ENCODE measurements around the gene ADM5.

Gene ADM5

DNA sequence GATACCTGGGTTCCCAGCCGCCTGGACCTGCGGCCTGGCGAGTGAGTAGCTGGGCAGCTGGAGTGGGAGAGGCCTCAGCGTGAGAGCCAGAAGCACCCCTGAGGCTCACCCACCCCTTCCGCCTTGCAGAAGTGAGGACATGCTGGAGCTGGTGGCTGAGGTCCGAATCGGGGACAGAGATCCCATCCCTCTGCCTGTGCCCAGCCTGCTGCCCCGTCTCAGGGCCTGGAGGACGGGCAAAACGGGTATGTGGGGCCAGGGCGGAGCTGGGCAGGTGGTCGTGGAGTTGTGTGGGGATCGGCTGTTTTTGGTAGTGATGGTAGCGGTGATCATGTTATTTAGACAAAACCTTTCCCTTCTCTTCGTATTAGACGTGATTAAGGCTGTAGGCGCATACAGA, 42.8 kb upstream of the ADM5 start:
- Histone ChIP-seq H3K23ac (ENCODE audit: low read length in 2 of 2) (no peak overlapping the region), H3K27ac (ENCODE audit: low read length, poor library complexity, severe bottlenecking) (no peak overlapping the region), H3K4me3 (ENCODE audit: insufficient read depth in 1 of 2, low read depth in 1 of 2, low read length in 2 of 2) (no peak overlapping the region), H2BK15ac (ENCODE audit: low read depth, poor library complexity, severe bottlenecking) (no peak overlapping the region), H3K18ac (ENCODE audit: low read depth in 1 of 2, low read length in 2 of 2) (no peak overlapping the region), H2AK5ac (ENCODE audit: low read length, severe bottlenecking) (no peak overlapping the region), H4K91ac (ENCODE audit: low read length) (no peak overlapping the region), H3K14ac (ENCODE audit: low read length in 2 of 2) (no peak overlapping the region), H3K4me1 (ENCODE audit: control insufficient read depth, insufficient read depth, low read depth, low read length) (peaks cover 18% of the 10 kb centered on the region), H3K27me3 (ENCODE audit: control insufficient read depth in 1 of 2, insufficient read depth in 1 of 2, low read length in 2 of 2) (no peaks in the 10 kb centered on the region), H2AFZ (ENCODE audit: low read depth, low read length) (no peak overlapping the region), H2BK120ac (ENCODE audit: low read depth, low read length) (no peak overlapping the region), H2BK5ac (ENCODE audit: low read depth, low read length, poor library complexity, severe bottlenecking) (no peak overlapping the region), H3K4ac (ENCODE audit: low read depth in 1 of 2, low read length in 2 of 2) (no peak overlapping the region), H3K4me2 (ENCODE audit: low read length, poor library complexity, severe bottlenecking) (no peak overlapping the region), H3K79me1 (replicated peaks; ENCODE audit: low read length, poor library complexity, severe bottlenecking) (peaks cover 17% of the 10 kb centered on the region), H2BK12ac (ENCODE audit: low read length in 2 of 2) (no peak overlapping the region), H3K36me3 (ENCODE audit: control insufficient read depth in 1 of 2, insufficient read depth in 2 of 2, low read depth in 1 of 2, low read length in 2 of 2) (peaks cover 52 to 61% of the 10 kb centered on the region in 2 experiments), H3K9ac (ENCODE audit: low read length) (no peak overlapping the region), H3K9me3 (ENCODE audit: control insufficient read depth, low read length) (no peaks in the 10 kb centered on the region), H4K8ac (ENCODE audit: low read length) (no peak overlapping the region)
- WGBS = 97% methylated on average over 17 of the region's 17 CpGs
- DNase-seq = no peak

DNA sequence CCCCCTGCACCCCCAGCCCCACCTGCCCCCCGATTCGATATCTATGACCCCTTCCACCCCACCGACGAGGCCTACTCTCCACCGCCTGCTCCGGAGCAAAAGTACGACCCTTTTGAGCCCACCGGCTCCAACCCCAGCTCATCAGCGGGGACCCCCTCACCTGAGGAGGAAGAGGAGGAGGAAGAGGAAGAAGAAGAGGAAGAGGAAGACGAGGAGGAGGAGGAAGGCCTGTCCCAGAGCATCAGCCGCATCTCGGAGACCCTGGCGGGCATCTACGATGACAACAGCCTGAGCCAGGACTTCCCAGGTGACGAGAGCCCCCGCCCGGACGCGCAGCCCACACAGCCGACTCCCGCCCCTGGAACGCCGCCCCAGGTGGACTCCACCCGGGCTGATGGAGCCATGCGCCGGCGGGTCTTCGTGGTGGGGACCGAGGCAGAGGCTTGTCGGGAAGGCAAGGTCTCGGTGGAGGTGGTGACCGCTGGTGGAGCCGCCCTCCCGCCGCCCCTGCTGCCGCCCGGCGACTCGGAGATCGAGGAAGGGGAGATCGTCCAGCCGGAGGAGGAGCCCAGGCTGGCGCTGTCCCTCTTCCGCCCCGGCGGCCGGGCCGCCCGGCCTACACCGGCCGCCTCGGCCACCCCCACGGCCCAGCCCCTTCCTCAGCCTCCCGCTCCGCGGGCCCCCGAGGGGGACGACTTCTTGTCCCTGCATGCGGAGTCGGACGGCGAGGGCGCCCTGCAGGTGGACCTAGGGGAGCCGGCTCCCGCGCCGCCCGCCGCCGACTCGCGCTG, 38.2 kb upstream of the ADM5 start:
- no peaks in the 10 kb centered on the region for H3K27me3 ChIP-seq (ENCODE audit: control insufficient read depth in 1 of 2, insufficient read depth in 1 of 2, low read length in 2 of 2)
- no peak overlapping the region for H2AFZ ChIP-seq (ENCODE audit: low read depth, low read length)
- no peak overlapping the region for H3K18ac ChIP-seq (ENCODE audit: low read depth in 1 of 2, low read length in 2 of 2)
- H2AK5ac ChIP-seq (ENCODE audit: low read length, severe bottlenecking) = no peak overlapping the region
- H2BK15ac ChIP-seq (ENCODE audit: low read depth, poor library complexity, severe bottlenecking) = no peak overlapping the region
- no peak for DNase-seq
- H3K4me1 ChIP-seq (ENCODE audit: control insufficient read depth, insufficient read depth, low read depth, low read length) = peaks cover 4% of the 10 kb centered on the region
- H4K91ac ChIP-seq (ENCODE audit: low read length) = no peak overlapping the region
- H2BK120ac ChIP-seq (ENCODE audit: low read depth, low read length) = no peak overlapping the region
- H3K4me2 ChIP-seq (ENCODE audit: low read length, poor library complexity, severe bottlenecking) = no peak overlapping the region
- H3K27ac ChIP-seq (ENCODE audit: low read length, poor library complexity, severe bottlenecking) = no peak overlapping the region
- no peak overlapping the region for H3K4me3 ChIP-seq (ENCODE audit: insufficient read depth in 1 of 2, low read depth in 1 of 2, low read length in 2 of 2)
- no peaks in the 10 kb centered on the region for H3K9me3 ChIP-seq (ENCODE audit: control insufficient read depth, low read length)
- 98% methylated on average over 49 of the region's 72 CpGs for WGBS
- no peak overlapping the region for H2BK5ac ChIP-seq (ENCODE audit: low read depth, low read length, poor library complexity, severe bottlenecking)
- H2BK12ac ChIP-seq (ENCODE audit: low read length in 2 of 2) = no peak overlapping the region
- no peak overlapping the region for H3K9ac ChIP-seq (ENCODE audit: low read length)
- no peak overlapping the region for H3K14ac ChIP-seq (ENCODE audit: low read length in 2 of 2)
- no peak overlapping the region for H4K8ac ChIP-seq (ENCODE audit: low read length)
- no peak overlapping the region for H3K23ac ChIP-seq (ENCODE audit: low read length in 2 of 2)
- H3K4ac ChIP-seq (ENCODE audit: low read depth in 1 of 2, low read length in 2 of 2) = no peak overlapping the region
- peaks cover 72 to 91% of the 10 kb centered on the region in 2 experiments for H3K36me3 ChIP-seq (ENCODE audit: control insufficient read depth in 1 of 2, insufficient read depth in 2 of 2, low read depth in 1 of 2, low read length in 2 of 2)
- peaks cover 48% of the 10 kb centered on the region for H3K79me1 ChIP-seq (replicated peaks; ENCODE audit: low read length, poor library complexity, severe bottlenecking)

GRCh38 chr19:49651820-49652550, 37.4 kb upstream of the ADM5 start:
- peaks cover 47% of the 10 kb centered on the region for H3K79me1 ChIP-seq (replicated peaks; ENCODE audit: low read length, poor library complexity, severe bottlenecking)
- H3K23ac ChIP-seq (ENCODE audit: low read length in 2 of 2) = no peak overlapping the region
- peaks cover 4% of the 10 kb centered on the region for H3K4me1 ChIP-seq (ENCODE audit: control insufficient read depth, insufficient read depth, low read depth, low read length)
- H3K4me2 ChIP-seq (ENCODE audit: low read length, poor library complexity, severe bottlenecking) = no peak overlapping the region
- no peak overlapping the region for H2BK12ac ChIP-seq (ENCODE audit: low read length in 2 of 2)
- no peak overlapping the region for H4K8ac ChIP-seq (ENCODE audit: low read length)
- no peak overlapping the region for H3K4me3 ChIP-seq (ENCODE audit: insufficient read depth in 1 of 2, low read depth in 1 of 2, low read length in 2 of 2)
- no peak overlapping the region for H3K9ac ChIP-seq (ENCODE audit: low read length)
- H2BK15ac ChIP-seq (ENCODE audit: low read depth, poor library complexity, severe bottlenecking) = no peak overlapping the region
- no peak overlapping the region for H3K18ac ChIP-seq (ENCODE audit: low read depth in 1 of 2, low read length in 2 of 2)
- H2BK120ac ChIP-seq (ENCODE audit: low read depth, low read length) = no peak overlapping the region
- H3K4ac ChIP-seq (ENCODE audit: low read depth in 1 of 2, low read length in 2 of 2) = no peak overlapping the region
- peaks cover 72 to 91% of the 10 kb centered on the region in 2 experiments for H3K36me3 ChIP-seq (ENCODE audit: control insufficient read depth in 1 of 2, insufficient read depth in 2 of 2, low read depth in 1 of 2, low read length in 2 of 2)
- no peak overlapping the region for H4K91ac ChIP-seq (ENCODE audit: low read length)
- no peaks in the 10 kb centered on the region for H3K9me3 ChIP-seq (ENCODE audit: control insufficient read depth, low read length)
- H3K14ac ChIP-seq (ENCODE audit: low read length in 2 of 2) = no peak overlapping the region
- no peaks in the 10 kb centered on the region for H3K27me3 ChIP-seq (ENCODE audit: control insufficient read depth in 1 of 2, insufficient read depth in 1 of 2, low read length in 2 of 2)
- no peak overlapping the region for H3K27ac ChIP-seq (ENCODE audit: low read length, poor library complexity, severe bottlenecking)
- no peak for DNase-seq
- WGBS = 98% methylated on average over 91 of the region's 110 CpGs
- no peak overlapping the region for H2BK5ac ChIP-seq (ENCODE audit: low read depth, low read length, poor library complexity, severe bottlenecking)
- no peak overlapping the region for H2AFZ ChIP-seq (ENCODE audit: low read depth, low read length)
- H2AK5ac ChIP-seq (ENCODE audit: low read length, severe bottlenecking) = no peak overlapping the region

Measured in mesenchymal stem cell (in vitro differentiated cells and primary cell).